Measurements from ENCODE around the gene DISP2. TPM values are rescaled to one million over a fixed set of nuclear protein-coding genes. Genes with fewer than 3 reads are reported as not detected.

The DISP2 gene
- total and polyA plus RNA-seq, 9 of the 15 experiments (the other 6 are each of a cell fraction or from before 2014, with no cell fraction given), result 0.06 to 0.89 (median 0.15) TPM; not detected in 1

DNA sequence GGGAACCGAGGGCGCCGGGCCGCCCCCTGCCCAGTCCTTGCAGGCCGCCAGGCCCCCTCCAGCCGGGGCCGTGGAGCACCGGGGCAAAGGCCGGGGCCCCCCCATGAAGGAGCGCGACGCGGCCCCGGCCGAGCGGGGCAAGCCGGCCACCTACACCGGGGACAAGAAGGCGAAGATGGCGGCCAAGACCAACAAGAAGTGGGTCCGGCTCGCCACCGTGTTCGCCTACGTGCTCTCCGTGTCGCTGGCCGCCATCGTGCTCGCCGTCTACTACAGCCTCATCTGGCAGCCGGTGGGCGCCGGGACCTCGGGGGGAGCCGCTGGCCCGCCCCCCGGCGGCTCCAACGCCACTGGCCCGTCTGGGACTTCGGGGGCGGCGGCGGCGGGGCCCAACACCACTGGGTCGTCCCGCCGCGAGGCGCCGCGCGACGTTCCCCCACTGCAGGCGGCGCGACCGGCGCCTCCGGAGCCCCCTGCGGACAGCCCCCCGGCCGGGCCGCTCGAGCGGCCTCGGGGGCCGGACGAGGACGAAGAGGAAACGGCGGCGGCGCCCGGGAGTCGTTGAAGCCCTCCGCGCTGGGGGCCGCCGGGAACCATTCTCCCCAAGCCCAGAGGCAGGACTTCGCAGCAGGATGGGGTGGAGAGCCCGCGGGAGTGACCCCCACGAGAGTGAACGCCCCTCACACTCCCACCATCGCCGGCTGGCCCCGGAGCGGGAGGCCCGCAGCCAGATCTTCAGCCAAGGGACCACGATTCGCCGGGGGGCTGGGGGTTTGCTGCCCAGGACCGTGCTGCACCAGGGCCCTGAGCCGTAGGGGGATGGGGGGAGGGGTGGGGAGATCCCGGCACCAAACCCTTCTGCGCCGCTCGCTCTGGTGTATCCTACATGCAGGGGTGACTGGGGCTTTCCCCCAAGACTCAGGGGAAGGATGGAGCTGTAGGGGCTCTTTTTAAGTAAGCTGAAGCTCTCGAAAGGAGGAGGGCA lies 33.8 kb upstream of the DISP2 start (continued):
- TF ChIP-seq E2F6 (IDR thresholded peaks at IDR 0.05; ENCODE audit: borderline replicate concordance in 1 of 2, extremely low read depth in 1 of 2, insufficient read depth in 1 of 2, insufficient read length in 1 of 2, low read depth in 1 of 2, low read length in 1 of 2, poor library complexity in 1 of 2, severe bottlenecking in 1 of 2), result peak in 1 of 2 experiments; percentile 70
- no peak for TF ChIP-seq MBD2 (IDR thresholded peaks at IDR 0.05; ENCODE audit: borderline replicate concordance, low read depth)
- no peak for TF ChIP-seq FOSL1 (tag; conservative IDR thresholded peaks at IDR 0.05)
- TF ChIP-seq, protein P1, sequence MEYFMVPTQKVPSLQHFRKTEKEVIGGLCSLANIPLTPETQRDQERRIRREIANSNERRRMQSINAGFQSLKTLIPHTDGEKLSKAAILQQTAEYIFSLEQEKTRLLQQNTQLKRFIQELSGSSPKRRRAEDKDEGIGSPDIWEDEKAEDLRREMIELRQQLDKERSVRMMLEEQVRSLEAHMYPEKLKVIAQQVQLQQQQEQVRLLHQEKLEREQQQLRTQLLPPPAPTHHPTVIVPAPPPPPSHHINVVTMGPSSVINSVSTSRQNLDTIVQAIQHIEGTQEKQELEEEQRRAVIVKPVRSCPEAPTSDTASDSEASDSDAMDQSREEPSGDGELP (CRISPR knock-in tag; IDR thresholded peaks at IDR 0.05; ENCODE audit: borderline replicate concordance), result no peak
- TF ChIP-seq CEBPB (tag; IDR thresholded peaks at IDR 0.05), result no peak
- TF ChIP-seq TCF3 (CRISPR knock-in tag; IDR thresholded peaks at IDR 0.05), result no peak
- no peak for TF ChIP-seq MCM3 (IDR thresholded peaks at IDR 0.05)
- no peak for TF ChIP-seq ELK3 (CRISPR knock-in tag; IDR thresholded peaks at IDR 0.05)
- peak; percentile 84 for TF ChIP-seq RBBP5 (IDR thresholded peaks at IDR 0.05; ENCODE audit: borderline replicate concordance, insufficient read depth, low read length, poor library complexity, severe bottlenecking)
- no peak for TF ChIP-seq ELF2 (CRISPR knock-in tag; IDR thresholded peaks at IDR 0.05)
- no peak for TF ChIP-seq CLOCK (CRISPR knock-in tag; IDR thresholded peaks at IDR 0.05; ENCODE audit: borderline replicate concordance)
- no peak for TF ChIP-seq HNRNPK (IDR thresholded peaks at IDR 0.05; ENCODE audit: low read depth, low read length, poor library complexity, severe bottlenecking)
- TF ChIP-seq SIN3A (IDR thresholded peaks at IDR 0.05; ENCODE audit: borderline replicate concordance in 2 of 2, control insufficient read depth in 1 of 2, low read depth in 2 of 2, low read length in 2 of 2), result 0 out of 4 replicates have a peak, but pooled peaks of 1 of the 2 experiments have one; percentile 33
- 0 out of 2 replicates have a peak, but pooled peaks have one; percentile 48 for TF ChIP-seq ZNF766 (CRISPR knock-in tag; conservative IDR thresholded peaks at IDR 0.05)
- no peak for TF ChIP-seq ZNF232 (CRISPR knock-in tag; IDR thresholded peaks at IDR 0.05)
- TF ChIP-seq ZFP36 (IDR thresholded peaks at IDR 0.05; ENCODE audit: low read depth, low read length, partially characterized antibody), result no peak
- TF ChIP-seq USF2 (CRISPR knock-in tag; IDR thresholded peaks at IDR 0.05), result no peak
- TF ChIP-seq GATAD2B (IDR thresholded peaks at IDR 0.05; ENCODE audit: borderline replicate concordance), result 0 out of 2 replicates have a peak, but pooled peaks have one; percentile 7
- TF ChIP-seq ZSCAN32 (CRISPR knock-in tag; IDR thresholded peaks at IDR 0.05), result no peak

All from K562 (cell line).